OCI-LY1 (cell line): ENCODE data around the gene ZNF664.

Experiments used
- EZH2 ChIP-seq: fragments of 200-600 bp; sonication (generic), shearing (Covaris generic); IDR thresholded peaks from 2 replicates; pipeline ENCODE4 v1.8.0; 2017; ENCODE audit warnings: borderline replicate concordance, mixed run types, mild to moderate bottlenecking, antibody characterized with exemption, low read length, moderate library complexity, mixed read lengths
- TF ChIP-seq, protein P1 (sequence below): fragments of 200-600 bp; sonication (generic), shearing (Covaris generic); IDR thresholded peaks from 2 replicates; pipeline ENCODE4 v1.5.1; 2017; ENCODE audit warnings: mild to moderate bottlenecking, antibody characterized with exemption, low read length, moderate library complexity, mixed read lengths

DNA sequence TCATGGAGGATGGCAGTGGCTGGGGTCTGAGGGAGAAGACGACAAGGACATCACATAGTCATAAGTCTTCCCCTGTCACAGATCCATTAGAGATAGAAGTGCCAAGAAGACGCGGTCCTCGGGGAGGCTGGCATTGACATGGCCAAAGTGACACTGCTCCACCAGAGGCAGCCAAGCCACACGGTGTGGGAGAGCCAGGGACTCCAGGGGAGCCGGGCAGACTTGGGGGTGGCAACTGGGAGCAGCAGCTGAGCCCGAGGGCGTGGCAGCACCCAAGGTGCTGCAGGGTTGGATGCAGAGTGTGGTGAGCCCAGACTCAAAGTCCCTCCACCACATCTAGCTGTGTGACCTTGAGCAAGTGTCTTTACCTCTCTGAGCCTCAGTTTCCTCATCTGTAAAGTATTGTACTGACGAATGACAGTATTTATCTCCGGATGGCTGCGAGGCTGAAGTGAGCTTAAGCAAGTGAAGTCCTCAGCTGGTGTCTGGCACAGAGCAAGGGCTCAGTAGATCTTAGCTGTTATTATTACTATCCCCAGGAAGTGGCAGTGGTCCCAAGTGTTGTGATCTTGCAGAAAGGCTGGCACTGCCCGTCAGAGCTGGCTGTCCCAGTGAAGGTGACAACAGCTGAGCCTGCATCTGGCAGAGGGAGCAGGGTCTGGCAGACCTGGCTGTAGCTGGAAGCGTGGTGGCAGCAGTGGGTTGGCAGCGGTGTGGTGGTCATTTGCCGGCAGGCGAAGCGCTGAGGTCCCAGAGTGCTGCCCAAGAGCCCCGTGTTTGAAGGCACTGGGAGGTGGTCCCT lies 54.9 kb downstream of the ZNF664 start:
- TF ChIP-seq, protein P1, sequence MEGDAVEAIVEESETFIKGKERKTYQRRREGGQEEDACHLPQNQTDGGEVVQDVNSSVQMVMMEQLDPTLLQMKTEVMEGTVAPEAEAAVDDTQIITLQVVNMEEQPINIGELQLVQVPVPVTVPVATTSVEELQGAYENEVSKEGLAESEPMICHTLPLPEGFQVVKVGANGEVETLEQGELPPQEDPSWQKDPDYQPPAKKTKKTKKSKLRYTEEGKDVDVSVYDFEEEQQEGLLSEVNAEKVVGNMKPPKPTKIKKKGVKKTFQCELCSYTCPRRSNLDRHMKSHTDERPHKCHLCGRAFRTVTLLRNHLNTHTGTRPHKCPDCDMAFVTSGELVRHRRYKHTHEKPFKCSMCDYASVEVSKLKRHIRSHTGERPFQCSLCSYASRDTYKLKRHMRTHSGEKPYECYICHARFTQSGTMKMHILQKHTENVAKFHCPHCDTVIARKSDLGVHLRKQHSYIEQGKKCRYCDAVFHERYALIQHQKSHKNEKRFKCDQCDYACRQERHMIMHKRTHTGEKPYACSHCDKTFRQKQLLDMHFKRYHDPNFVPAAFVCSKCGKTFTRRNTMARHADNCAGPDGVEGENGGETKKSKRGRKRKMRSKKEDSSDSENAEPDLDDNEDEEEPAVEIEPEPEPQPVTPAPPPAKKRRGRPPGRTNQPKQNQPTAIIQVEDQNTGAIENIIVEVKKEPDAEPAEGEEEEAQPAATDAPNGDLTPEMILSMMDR = no peak
- no peak for TF ChIP-seq EZH2
